Suppressor macrophage treated with lipopolysaccharide for 1 hour (primary cell): Measurements from ENCODE around the gene AJM1.
A peak's percentile ranks its signal among the peaks of the same experiment; 100 is the strongest.
"Not testable (repeated sequence)": the region's sequence is repeated elsewhere in the genome, so short reads cannot be mapped to it uniquely, and the experiment has no call there.

ENCODE experiments used
- DNase-seq, 3 donors: peaks; one replicate each; pipeline ENCODE4 v3.0.0-alpha.2; 2020 to 2022

Gene AJM1

DNA sequence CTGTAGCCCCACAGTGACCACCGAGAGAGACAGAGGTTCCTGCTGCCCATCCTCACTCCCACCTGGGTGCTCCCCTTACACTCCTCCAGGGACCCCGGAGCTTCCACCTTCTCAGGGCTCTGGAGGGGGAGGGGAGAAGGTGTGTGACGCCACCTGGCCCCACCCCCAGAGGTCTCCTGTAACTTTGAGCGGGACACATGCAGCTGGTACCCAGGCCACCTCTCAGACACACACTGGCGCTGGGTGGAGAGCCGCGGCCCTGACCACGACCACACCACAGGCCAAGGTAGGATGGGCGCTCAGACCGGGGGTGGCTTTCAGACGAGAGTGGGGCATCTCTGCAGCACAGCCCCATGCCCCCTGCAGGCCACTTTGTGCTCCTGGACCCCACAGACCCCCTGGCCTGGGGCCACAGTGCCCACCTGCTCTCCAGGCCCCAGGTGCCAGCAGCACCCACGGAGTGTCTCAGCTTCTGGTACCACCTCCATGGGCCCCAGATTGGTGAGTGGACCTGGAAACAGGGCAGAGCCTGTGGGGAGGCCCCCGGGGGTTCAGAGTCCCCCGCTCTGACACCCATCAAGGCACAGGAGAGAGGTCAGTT lies 14.4 kb downstream of the AJM1 start:
- DNase-seq, result no peak

DNA sequence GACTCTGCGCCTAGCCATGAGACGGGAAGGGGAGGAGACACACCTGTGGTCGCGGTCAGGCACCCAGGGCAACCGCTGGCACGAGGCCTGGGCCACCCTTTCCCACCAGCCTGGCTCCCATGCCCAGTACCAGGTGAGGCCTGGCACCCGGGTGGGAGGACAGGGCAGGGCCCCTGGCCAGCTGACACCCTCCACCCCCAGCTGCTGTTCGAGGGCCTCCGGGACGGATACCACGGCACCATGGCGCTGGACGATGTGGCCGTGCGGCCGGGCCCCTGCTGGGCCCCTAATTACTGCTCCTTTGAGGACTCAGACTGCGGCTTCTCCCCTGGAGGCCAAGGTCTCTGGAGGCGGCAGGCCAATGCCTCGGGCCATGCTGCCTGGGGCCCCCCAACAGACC lies 14.9 kb downstream of the AJM1 start:
- no peak for DNase-seq

- DNase-seq, result no peak
Measured at GRCh38 chr9:136857581-136858412, 15.5 kb downstream of the AJM1 start.

GRCh38 chr9:136858452-136858843 lies 16.2 kb downstream of the AJM1 start:
- DNase-seq, result no peak

DNA sequence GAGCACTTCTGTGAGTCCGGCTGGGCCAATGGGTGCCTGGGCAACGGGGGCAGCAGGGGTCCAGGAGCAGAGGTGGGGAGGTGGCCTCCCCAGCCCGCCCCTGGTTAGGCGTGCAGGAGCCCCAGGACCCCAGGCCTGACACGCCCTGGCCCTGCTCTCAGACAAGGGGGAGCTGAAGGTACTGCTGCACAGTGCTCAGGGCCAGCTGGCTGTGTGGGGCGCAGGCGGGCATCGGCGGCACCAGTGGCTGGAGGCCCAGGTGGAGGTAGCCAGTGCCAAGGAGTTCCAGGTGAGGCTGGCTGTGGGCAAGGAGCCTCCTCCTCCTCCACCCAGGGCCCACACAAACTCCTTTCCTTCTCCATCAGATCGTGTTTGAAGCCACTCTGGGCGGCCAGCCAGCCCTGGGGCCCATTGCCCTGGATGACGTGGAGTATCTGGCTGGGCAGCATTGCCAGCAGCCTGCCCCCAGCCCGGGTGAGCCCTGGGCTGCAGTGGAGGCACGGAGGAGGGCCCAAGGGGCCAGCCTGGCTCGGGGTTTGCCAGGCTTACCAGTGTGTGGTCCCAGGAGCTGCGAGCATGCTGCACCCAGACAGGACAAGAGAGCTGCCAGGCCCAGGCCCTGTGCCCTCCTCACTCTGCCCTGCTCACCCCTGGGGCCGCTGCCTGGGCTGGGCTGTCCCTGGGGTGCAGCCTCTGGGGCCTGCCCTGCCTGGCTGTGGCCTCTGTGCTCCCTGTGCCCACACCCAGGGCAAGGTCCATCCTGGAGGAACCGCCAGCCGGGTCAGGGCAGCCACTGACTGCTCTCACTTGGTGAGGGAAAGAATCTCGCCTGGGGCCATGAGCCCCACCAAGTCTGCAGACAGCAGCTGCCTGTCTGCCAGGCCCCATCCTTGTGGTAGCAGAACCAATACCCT lies 16.8 kb downstream of the AJM1 start:
- DNase-seq, result no peak

DNA sequence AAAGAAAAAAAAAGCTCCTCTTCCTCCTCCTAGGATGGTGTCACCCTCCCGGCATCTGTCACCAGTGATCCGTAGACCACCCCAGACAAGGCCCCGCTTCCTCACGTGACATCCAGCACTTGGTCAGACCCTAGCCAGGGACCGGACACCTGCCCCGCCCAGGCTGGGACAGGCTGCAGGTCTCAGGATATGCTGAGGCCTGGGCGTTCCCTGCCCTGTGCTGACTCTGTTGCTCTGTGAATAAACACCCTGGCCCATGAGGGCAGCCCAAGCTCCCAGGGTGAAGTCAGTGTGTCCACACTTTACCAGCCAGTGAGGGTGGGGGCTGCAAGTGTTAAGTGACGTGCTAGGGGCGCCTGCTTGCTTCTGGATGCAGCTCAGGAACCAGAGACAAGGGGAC lies 18.3 kb downstream of the AJM1 start:
- no peak for DNase-seq

DNA sequence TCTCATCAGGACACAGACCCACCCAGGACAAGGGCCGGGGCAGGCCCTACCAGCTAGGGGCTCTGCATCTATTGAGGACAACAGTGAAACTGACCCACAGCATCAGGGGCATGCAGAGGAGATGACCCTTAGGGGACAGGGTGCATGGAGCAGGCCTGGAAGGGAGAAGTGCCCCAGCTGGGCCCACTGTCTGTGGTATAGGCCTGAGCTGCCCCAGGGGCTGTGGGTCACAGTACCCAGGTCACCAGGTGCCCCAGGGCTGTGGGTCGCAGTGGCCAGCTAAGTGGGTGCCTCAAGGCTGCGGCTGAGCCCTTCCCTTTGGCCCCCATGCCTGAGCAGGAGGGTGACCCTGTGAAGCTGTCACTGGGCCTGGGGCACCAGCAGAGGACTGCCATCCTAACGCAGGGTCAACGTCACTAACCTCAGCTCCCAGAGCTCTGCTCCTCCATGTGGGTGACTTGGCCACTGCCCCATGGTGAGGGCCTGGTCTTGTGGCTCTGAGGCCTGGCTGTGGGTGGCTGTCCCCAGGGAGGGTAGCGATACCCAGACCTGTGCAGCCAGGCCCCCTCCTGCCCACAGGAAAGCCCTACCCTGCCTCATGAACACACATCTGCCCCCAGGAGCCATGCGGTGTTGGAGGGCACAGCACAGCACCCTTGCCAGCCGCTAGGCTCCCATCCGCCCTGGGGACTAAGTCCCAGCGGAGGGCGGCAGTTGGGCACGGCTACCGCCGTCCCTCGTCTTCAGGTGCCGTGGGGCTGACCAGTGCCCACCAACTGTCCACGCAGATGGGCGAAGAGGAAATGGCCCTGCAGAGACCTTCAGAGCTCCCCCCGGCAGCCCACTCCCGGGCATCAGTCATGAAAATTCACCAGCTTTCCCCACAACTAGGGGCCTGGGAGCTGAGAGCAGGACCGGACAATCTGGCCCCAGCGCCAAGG lies 18.9 kb downstream of the AJM1 start:
- DNase-seq, result no peak

DNA sequence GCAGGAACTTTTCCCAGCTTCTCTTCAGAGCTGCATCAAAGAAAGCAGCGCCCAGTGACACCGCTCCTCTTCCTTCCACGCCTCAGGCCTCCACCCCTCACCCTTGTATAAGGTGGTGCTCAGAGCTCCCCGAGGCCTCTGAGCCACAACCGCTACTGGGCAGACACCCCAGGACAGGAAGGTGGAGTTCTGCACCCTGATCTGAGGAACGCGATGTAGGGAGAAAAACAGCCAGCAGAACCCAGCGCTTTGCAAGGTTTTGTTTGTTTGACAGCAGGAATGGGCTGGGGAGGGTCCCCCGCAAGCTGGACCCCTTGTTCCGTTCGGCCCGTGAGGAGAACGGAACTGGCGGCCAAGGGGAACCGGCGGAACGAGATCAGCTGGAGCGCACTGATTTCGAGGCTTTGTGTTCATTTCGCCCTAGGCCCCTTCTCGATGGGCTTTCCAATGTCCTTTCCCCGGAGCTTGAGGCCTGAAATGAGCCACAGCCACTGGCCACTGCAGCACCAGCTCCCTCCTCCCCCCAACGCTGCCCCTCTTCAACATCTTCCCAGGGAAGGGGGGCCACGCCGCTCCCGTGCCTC lies 19.7 kb downstream of the AJM1 start:
- DNase-seq, result no peak

DNA sequence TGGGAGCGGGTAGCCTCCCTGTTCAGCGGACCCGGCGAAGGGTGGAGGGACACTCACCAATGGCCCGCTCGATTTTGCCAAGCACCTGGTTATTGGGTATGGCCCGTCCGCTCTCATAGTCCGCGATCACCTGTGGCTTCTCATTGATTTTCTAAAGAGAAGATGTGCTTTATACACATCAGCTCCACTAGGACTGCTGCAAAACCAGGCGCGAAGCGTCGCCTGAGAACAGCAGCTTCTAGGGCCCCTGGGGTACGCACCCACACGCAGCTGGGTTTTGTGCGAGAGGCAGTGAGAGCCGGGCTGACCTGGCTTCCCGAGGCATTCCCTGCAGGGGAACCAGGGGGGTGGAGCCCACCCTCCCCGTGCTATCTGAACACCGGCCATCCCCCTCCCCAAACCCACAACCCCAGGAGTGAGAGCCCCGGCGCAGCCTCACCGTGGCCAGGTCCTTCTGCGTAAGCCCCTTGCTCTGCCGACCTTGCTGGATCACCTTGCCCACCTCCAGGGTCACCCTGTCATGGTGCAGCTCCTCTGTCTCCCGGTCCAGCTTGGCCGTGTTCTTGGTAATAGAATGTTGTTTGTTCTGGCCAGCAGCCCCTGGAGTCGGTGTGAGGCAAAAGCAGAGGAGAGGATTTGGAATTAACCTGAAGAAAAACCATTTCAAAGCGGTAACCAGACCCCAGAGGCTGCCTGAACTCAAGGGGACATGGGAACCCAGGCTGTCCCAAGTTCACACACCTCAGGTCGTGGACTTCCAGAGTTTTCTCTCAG lies 20.8 kb downstream of the AJM1 start:
- no peak for DNase-seq

GRCh38 chr9:136863623-136864273 lies 21.5 kb downstream of the AJM1 start:
- DNase-seq, result no peak

- DNase-seq, result no peak
Measured at GRCh38 chr9:136865041-136865767, 22.9 kb downstream of the AJM1 start.

DNA sequence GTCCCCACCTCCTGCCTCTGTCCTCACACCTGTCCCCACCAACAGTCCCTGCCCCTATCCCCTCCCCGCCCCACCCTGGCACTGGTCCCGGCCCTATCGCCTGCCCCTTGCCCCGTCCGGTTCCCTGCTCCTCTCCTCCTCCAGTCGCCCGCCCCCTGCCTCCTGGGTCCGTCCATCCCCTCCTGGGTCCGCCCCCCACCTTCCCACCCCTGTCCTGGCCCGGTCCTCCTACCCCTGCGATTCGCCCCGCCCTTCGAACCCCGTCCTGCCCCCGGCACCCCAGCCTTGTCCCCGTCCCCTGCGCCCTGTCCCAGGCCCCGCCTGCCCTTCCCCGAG lies 23.5 kb downstream of the AJM1 start:
- DNase-seq, result peak in 1 of 3 donors; percentile 24

- DNase-seq, result not testable (repeated sequence)
Measured at GRCh38 chr9:136866898-136867421, 24.7 kb downstream of the AJM1 start.

- no peak for DNase-seq
Measured at GRCh38 chr9:136867480-136867879, 25.2 kb downstream of the AJM1 start.

DNA sequence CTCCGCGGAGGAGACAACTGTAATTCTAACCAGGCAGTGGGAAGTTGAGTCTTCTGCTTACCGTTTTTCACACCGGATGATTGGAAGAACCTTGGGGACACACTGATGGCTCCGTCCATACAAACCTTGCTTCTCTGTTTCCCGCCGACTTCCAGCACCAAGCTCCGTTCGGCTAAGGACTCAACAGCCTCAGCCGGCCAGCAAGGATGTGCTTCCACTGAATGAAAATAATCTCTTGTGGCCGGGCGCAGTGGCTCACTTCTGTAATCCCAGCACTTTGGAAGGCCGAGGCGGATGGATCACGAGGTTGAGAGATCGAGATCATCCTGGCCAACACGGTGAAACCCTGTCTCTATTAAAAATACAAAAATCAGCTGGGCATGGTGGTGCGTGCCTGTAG lies 25.6 kb downstream of the AJM1 start:
- no peak for DNase-seq

DNA sequence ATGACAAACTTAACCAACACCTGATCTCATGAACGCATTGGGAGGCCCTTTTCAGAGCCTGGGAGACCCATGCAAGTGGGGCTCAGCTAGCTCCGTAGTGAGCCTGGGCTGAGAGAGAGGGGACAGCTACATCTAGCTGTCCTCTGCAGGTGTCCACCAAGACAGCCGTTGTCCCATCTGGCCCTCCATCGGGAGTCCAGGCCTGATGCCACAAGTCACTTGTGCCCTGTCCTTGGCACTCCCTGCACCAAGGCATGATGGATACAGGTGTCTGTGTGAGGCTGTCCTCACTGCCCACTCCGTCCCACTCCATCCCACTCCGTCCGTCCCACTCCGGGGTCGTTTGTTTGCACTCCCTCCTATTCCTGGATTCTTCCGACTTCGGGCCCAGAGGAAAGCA lies 26.4 kb downstream of the AJM1 start:
- DNase-seq, result no peak

DNA sequence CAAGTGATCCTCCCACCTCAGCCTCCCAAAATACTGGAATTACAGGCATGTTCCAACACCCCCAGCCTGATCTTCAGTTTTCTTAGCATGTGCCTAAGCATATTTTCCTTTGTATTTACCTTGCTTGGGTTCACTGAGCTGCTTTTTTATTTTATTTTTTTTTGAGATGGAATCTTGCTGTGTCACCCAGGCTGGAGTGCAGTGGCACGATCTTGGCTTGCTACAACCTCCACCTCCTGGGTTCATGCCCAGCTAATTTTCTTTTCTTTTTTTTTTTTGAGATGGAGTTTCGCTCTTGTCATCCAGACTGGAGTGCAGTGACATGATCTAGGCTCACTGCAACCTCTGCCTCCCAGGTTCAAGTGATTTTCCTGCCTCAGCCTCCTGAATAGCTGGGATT lies 27.3 kb downstream of the AJM1 start:
- not testable (repeated sequence) for DNase-seq

GRCh38 chr9:136875155-136875554 lies 32.9 kb downstream of the AJM1 start:
- DNase-seq, result no peak

DNA sequence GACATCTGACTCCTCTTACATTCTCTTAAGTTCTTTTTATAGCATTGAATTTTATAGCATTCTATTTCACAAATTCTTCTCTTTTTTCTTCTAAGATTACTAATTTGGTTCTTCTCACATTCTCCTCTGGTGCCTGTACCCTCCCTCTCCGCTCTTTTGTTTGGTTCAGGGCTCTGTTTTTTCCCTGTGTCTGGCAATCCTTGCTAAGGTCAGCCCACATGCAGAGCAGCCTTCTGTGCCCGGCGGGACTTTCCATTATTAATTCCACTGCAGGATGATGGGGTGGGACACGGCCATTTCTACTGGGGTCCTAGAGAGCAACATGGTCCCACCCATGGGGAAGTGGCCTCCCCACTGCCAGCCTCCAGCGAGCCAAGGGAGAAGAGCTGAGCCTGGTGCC lies 34.2 kb downstream of the AJM1 start:
- DNase-seq, result no peak

DNA sequence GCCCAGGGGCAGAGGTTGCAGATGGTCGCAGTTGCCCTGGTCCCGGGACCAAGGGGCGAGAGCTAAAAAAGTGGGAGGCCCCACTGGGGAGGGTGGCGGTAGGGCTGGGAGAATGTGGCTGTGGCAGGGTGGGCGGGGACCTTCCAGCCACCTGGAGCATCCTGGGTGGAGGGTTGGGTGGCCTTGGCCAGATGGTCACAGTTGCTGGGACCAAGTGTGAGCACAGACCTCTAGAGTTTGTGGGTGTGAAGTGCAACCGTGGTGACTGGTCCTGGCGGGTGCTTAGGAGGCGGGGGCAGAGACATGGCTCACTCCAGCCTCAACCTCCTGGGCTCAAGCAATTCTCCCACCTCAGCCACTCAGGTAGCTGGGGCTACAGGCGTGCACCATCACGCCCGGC lies 38.4 kb downstream of the AJM1 start:
- peak in 1 of 3 donors; percentile 15 for DNase-seq
